K562 (cell line): ENCODE measurements around the gene MOB3C. TPM values are rescaled to one million over a fixed set of nuclear protein-coding genes. Genes with fewer than 3 reads are reported as not detected.

ENCODE experiments used
- ATAC-seq: fragments of 200-7000 bp; cut with Tn5 transposase; 3 replicates; pipeline ENCODE4 v1.9.1; 2020; ENCODE audit warnings: moderate library complexity
- BruUV-seq: library from RNA; stranded (reverse); fragments of 400-500 nt; replicated peaks from 2 replicates; lab custom pipeline; 2021; lab: Mats Ljungman, UMichigan
- CTCF ChIA-PET: fragments of 300-600 bp; formaldehyde crosslinking; extraction: SDS; loops from one replicate; lab custom pipeline; 2021; ENCODE audit warnings: low intra/inter-chr PET ratio; lab: Yijun Ruan, JAX
- POLR2A ChIA-PET: fragments of 300-600, 350-650 bp; sonication (Branson Sonifier 250); formaldehyde crosslinking; extraction: SDS; loops from one replicate; lab custom pipeline; 2021; ENCODE audit warnings: antibody characterized with exemption, inconsistent platforms; lab: Yijun Ruan, JAX
- DNase-seq, 4 experiments: peaks; one replicate each; pipeline versions ENCODE4 v3.0.0 to v3.0.0-alpha.2; 2011 to 2018; ENCODE audit warnings: low spot score in 3 of 4, mixed read lengths in 3 of 4; ENCODE audit errors: extremely low read depth in 1 of 4
- FAIRE-seq: peaks from 2 replicates; lab custom pipeline; 2011; peaks lifted over from hg19 to GRCh38; lab: Jason Lieb, UNC
- H2AFZ ChIP-seq: 2 replicates; pipeline ENCODE4 v1.6.0; 2011; ENCODE audit warnings: low read depth, low read length, control low read depth, inconsistent platforms
- H3K27ac ChIP-seq: fragments of 200-600 bp; 3 replicates; pipeline ENCODE4 v1.8.0; 2011; ENCODE audit warnings: low read depth, mild to moderate bottlenecking, control low read depth, inconsistent platforms, low read length, moderate library complexity, mixed read lengths; ENCODE audit errors: extremely low read depth
- H3K27me3 ChIP-seq, 2 experiments: fragments of 300-600 bp in 1 of 2; 2 replicates in 1 of 2; 3 replicates in 1 of 2; pipeline versions ENCODE4 v1.6.0 to v1.8.0; 2011; ENCODE audit warnings: inconsistent platforms in 2 of 2, low read length in 2 of 2, mild to moderate bottlenecking in 1 of 2, mixed read lengths in 1 of 2, moderate library complexity in 1 of 2; ENCODE audit not compliant: control insufficient read depth in 2 of 2, insufficient read depth in 2 of 2
- H3K36me3 ChIP-seq: fragments of 300-600 bp; 3 replicates; pipeline ENCODE4 v1.8.0; 2011; ENCODE audit warnings: mild to moderate bottlenecking, low read length, inconsistent platforms; ENCODE audit not compliant: control insufficient read depth, insufficient read depth
- H3K4me1 ChIP-seq, 2 experiments: fragments of 200-600 bp in 1 of 2; replicated peaks in 1 of 2; 2 replicates in 1 of 2; 3 replicates in 1 of 2; pipeline versions ENCODE4 v1.5.1 to v1.8.0; 2011; ENCODE audit warnings: inconsistent platforms in 2 of 2, low read length in 2 of 2, mild to moderate bottlenecking in 1 of 2, mixed read lengths in 1 of 2, moderate library complexity in 1 of 2; ENCODE audit not compliant: control insufficient read depth in 2 of 2, insufficient read depth in 2 of 2
- H3K4me2 ChIP-seq: 2 replicates; pipeline ENCODE4 v1.6.1; 2011; ENCODE audit warnings: low read length, control low read depth, inconsistent platforms, mixed read lengths; ENCODE audit not compliant: insufficient read depth
- H3K4me3 ChIP-seq: fragments of 200-600 bp; sonication (generic), shearing (Covaris generic); 2 replicates; pipeline ENCODE4 v1.5.1; 2016; ENCODE audit warnings: control low read depth, inconsistent platforms
- H3K79me2 ChIP-seq: fragments of 200-600 bp; 3 replicates; pipeline ENCODE4 v1.8.0; 2011; ENCODE audit warnings: low read length, inconsistent platforms; ENCODE audit not compliant: control insufficient read depth, insufficient read depth
- H3K9ac ChIP-seq, 2 experiments: 2 replicates each; pipeline versions ENCODE4 v1.6.0 to v1.6.1; 2011; ENCODE audit warnings: low read depth in 2 of 2, low read length in 2 of 2, control low read depth in 1 of 2, inconsistent platforms in 1 of 2, mild to moderate bottlenecking in 1 of 2, mixed read lengths in 1 of 2; ENCODE audit not compliant: insufficient read depth in 1 of 2
- H3K9me1 ChIP-seq: one replicate; pipeline ENCODE4 v1.6.0; 2011; ENCODE audit warnings: inconsistent platforms, mild to moderate bottlenecking, low read length, moderate library complexity; ENCODE audit not compliant: control insufficient read depth, insufficient read depth
- H3K9me3 ChIP-seq: replicated peaks from 2 replicates; pipeline ENCODE4 v1.5.1; 2011; ENCODE audit warnings: low read depth, low read length, inconsistent platforms; ENCODE audit not compliant: control insufficient read depth, insufficient read depth
- H4K20me1 ChIP-seq: replicated peaks from 2 replicates; pipeline ENCODE4 v1.6.1; 2011; ENCODE audit warnings: low read length, inconsistent platforms, mixed read lengths; ENCODE audit not compliant: control insufficient read depth, insufficient read depth
- E2F4 ChIP-seq: sonication (generic); formaldehyde crosslinking; IDR thresholded peaks from 2 replicates; pipeline ENCODE4 v1.8.0; 2022; ENCODE audit warnings: mild to moderate bottlenecking, low read depth, missing genetic modification reagents
- GATA2 ChIP-seq: sonication (generic); formaldehyde crosslinking; IDR thresholded peaks from 2 replicates; pipeline ENCODE4 v1.4.0; 2020; ENCODE audit warnings: mild to moderate bottlenecking, missing genetic modification reagents
- KAT2B ChIP-seq: IDR thresholded peaks from one replicate; pipeline ENCODE4 v1.6.1; 2012; ENCODE audit warnings: low read depth, mild to moderate bottlenecking, control low read depth, inconsistent platforms, low read length, moderate library complexity
- LARP7 ChIP-seq: fragments of 450-650 bp; IDR thresholded peaks from 2 replicates; pipeline ENCODE4 v1.6.1; 2016
- SIN3B ChIP-seq: fragments of 450-650 bp; IDR thresholded peaks from 2 replicates; pipeline ENCODE4 v1.6.1; 2017; ENCODE audit warnings: low read depth, mild to moderate bottlenecking, moderate library complexity
- SRSF7 ChIP-seq: fragments of 200-400 bp; formaldehyde crosslinking; optimal IDR thresholded peaks from 2 replicates; pipeline ENCODE3; 2017; ENCODE audit warnings: mild to moderate bottlenecking, low read depth, low read length
- TEAD1 ChIP-seq, 2 experiments: fragments of 450-650 bp in 1 of 2; sonication (generic) in 1 of 2; formaldehyde crosslinking; IDR thresholded peaks; 2 replicates each; pipeline versions ENCODE4 v1.4.0 to v1.8.0; 2020 to 2022; ENCODE audit warnings: mild to moderate bottlenecking in 2 of 2, missing genetic modification reagents in 1 of 2
- THRA ChIP-seq: fragments of 450-650 bp; IDR thresholded peaks from 2 replicates; pipeline ENCODE4 v1.6.1; 2017; ENCODE audit warnings: mild to moderate bottlenecking, moderate library complexity
- YBX1 ChIP-seq: fragments of 450-650 bp; IDR thresholded peaks from 2 replicates; pipeline ENCODE4 v1.7.1; 2016; ENCODE audit warnings: mild to moderate bottlenecking
- ZBTB7A ChIP-seq: IDR thresholded peaks from 2 replicates; pipeline ENCODE4 v1.6.1; 2011; ENCODE audit warnings: low read depth, mild to moderate bottlenecking, low read length, moderate library complexity, borderline replicate concordance; ENCODE audit not compliant: control insufficient read depth
- ZNF408 ChIP-seq: fragments of 250-450 bp; sonication (Bioruptor Pico); IDR thresholded peaks from 2 replicates; pipeline ENCODE4 v1.4.0; 2020; ENCODE audit warnings: low read depth, mild to moderate bottlenecking, moderate library complexity
- WGBS: fragments of 100-300 bp; shearing (Covaris generic); methylation state at CpG from one replicate; pipeline ENCODE4 v1.1.6; 2016; ENCODE audit warnings: low coverage, mixed read lengths; ENCODE audit not compliant: insufficient coverage; ENCODE audit errors: missing lambda C conversion rate; 5-methylcytosine and 5-hydroxymethylcytosine counted together
- in situ Hi-C: fragments of 300-500 bp; cut with MboI; formaldehyde crosslinking; loops from 4 replicates; pipeline ENCODE4 v1.15.0; 2018; ENCODE audit warnings: inconsistent platforms, mixed read lengths
- intact Hi-C: fragments of 100-400 bp; cut with micrococcal nuclease; formaldehyde crosslinking; loops from 2 replicates; pipeline ENCODE4 v1.14.2; 2022
- polyA plus RNA-seq, 8 experiments: library from polyadenylated mRNA; depleted of rRNA in 4 of 8; stranded (reverse) in 5 of 8; unstranded in 3 of 8; fragments of >200 nt; fragmentation: Nextera tagmentation in 2 of 8; fragmentation: Illumina TruSeq in 1 of 8; extraction: Ambion mirVana in 2 of 8; extraction: Trizol in 1 of 8; gene quantifications; 2 replicates each; pipeline versions ENCODE4 v1.2.1 to v1.2.3, GENCODE V29; 2011 to 2014; ENCODE audit warnings: inconsistent platforms in 1 of 8, missing spikeins in 1 of 8
- total RNA-seq, 7 experiments: library from RNA; depleted of rRNA in 6 of 7; stranded (reverse); fragments of >200 nt in 6 of 7; fragmentation: Illumina TruSeq in 2 of 7; extraction: Trizol in 2 of 7; gene quantifications; 2 replicates each; pipeline versions ENCODE4 v1.2.1 to v1.2.3, GENCODE V29; 2011 to 2021; ENCODE audit warnings: low replicate concordance in 1 of 7
- TF ChIP-seq, protein P1 (sequence below): fragments of 450-650 bp; formaldehyde crosslinking; IDR thresholded peaks from 2 replicates; pipeline ENCODE4 v1.4.0; 2020; ENCODE audit warnings: mild to moderate bottlenecking, moderate library complexity

MOB3C gene
- total and polyA plus RNA-seq, 9 of the 15 experiments (the other 6 are each of a cell fraction or from before 2014, with no cell fraction given): 1.0 to 7.5 (median 3.7) TPM

DNA sequence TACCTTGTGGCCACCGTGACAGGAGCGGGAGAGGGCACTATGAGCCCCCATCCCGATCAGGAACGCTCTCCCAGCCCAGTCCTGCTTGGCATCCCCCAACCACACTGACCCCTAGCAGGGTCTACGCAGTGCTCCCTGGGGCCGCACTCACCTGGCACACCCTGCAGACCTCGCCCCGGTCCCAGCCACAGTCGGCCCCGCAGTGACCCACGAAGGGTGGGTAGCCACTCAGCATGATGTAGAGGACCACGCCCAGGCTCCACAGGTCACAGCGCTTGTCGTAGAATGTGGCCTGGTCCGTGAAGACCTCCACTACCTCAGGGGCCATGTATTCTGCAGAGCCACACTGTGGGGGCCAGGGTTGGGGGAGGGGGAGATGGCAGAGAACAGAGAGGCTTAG lies 54.1 kb downstream of the MOB3C start:
- no peak overlapping the region for H2AFZ ChIP-seq
- POLR2A ChIA-PET: interaction anchor here (0.6 kb wide), 1 partner anchor 24 kb away, joined by 3 read pairs; no protein-coding TSS in a partner anchor
- WGBS: 73% methylated on average over 15 of the region's 15 CpGs
- no peak for DNase-seq
- in situ Hi-C loops (no loop called here), intact Hi-C loops (no loop called here)
- no peak overlapping the region for H3K27ac ChIP-seq
- peaks cover 13% of the 10 kb centered on the region; the same call in 1 of the 3 replicates for H3K36me3 ChIP-seq
- peaks cover 0 to 8% of the 10 kb centered on the region in 2 experiments; a peak in 1 of 5 replicates for H3K4me1 ChIP-seq
- H3K27me3 ChIP-seq: no peaks in the 10 kb centered on the region
- TF ChIP-seq E2F4: no peak
- TF ChIP-seq ZNF408 (CRISPR knock-in tag): no peak
- TF ChIP-seq SRSF7: no peak
- no peak for TF ChIP-seq SIN3B
- no peak for TF ChIP-seq GATA2 (CRISPR knock-in tag)
- TF ChIP-seq, protein P1, sequence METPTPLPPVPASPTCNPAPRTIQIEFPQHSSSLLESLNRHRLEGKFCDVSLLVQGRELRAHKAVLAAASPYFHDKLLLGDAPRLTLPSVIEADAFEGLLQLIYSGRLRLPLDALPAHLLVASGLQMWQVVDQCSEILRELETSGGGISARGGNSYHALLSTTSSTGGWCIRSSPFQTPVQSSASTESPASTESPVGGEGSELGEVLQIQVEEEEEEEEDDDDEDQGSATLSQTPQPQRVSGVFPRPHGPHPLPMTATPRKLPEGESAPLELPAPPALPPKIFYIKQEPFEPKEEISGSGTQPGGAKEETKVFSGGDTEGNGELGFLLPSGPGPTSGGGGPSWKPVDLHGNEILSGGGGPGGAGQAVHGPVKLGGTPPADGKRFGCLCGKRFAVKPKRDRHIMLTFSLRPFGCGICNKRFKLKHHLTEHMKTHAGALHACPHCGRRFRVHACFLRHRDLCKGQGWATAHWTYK (CRISPR knock-in tag): no peak
- TF ChIP-seq LARP7: no peak
- no peak for TF ChIP-seq THRA
- no peak for TF ChIP-seq YBX1
- TF ChIP-seq TEAD1 (CRISPR knock-in tag; IDR thresholded peaks at IDR 0.05): no peak
- TF ChIP-seq KAT2B: no peak
- no peak for TF ChIP-seq ZBTB7A
- TF ChIP-seq, all 486 proteins: peak for 0
- Histone ChIP-seq H3K9ac (peak overlapping the region in 1 of 2 experiments; percentile 27; a peak in 1 of 4 replicates), H4K20me1 (no peaks in the 10 kb centered on the region), H3K9me1 (no peaks in the 10 kb centered on the region), H3K9me3 (no peaks in the 10 kb centered on the region), H3K79me2 (no peaks in the 10 kb centered on the region), H3K4me3 (no peak overlapping the region), H3K4me2 (no peak overlapping the region)
- BruUV-seq: no TSS peak
- ATAC-seq: no peak
- CTCF ChIA-PET: no interaction called here
- no peak for FAIRE-seq
